HEK293 (cell line): ENCODE measurements around the gene CPN1.

Experiments
- CTCF ChIA-PET: fragments of 350-600 bp; formaldehyde crosslinking; extraction: SDS; loops from one replicate; lab custom pipeline; 2021; ENCODE audit warnings: antibody characterized with exemption; lab: Yijun Ruan, JAX
- POLR2A ChIA-PET: fragments of 300-600 bp; formaldehyde crosslinking; extraction: SDS; loops from one replicate; lab custom pipeline; 2020; ENCODE audit warnings: antibody characterized with exemption, inconsistent platforms; lab: Yijun Ruan, JAX
- H3K27ac ChIP-seq: fragments of 200-500 bp; sonication (Bioruptor generic); 2 replicates; pipeline ENCODE4 v1.5.1; 2014; ENCODE audit warnings: low read depth, low read length, control low read depth, inconsistent platforms; ENCODE audit errors: extremely low read depth
- H3K36me3 ChIP-seq, 2 experiments: fragments of 200-500 bp in 1 of 2; sonication (Bioruptor generic) in 1 of 2; 1 replicate in 1 of 2; 2 replicates in 1 of 2; pipeline ENCODE4 v1.5.1; 2014 to 2017; ENCODE audit warnings: inconsistent platforms in 2 of 2, low read length in 2 of 2; ENCODE audit not compliant: control insufficient read depth in 2 of 2, insufficient read depth in 1 of 2
- H3K4me1 ChIP-seq: fragments of 200-500 bp; sonication (Bioruptor generic); 2 replicates; pipeline ENCODE4 v1.5.1; 2014; ENCODE audit warnings: mild to moderate bottlenecking, low read length, inconsistent platforms; ENCODE audit not compliant: control insufficient read depth, insufficient read depth
- H3K4me3 ChIP-seq: 2 replicates; pipeline ENCODE4 v1.5.1; 2011; ENCODE audit warnings: low read depth, mild to moderate bottlenecking, control low read depth, low read length, moderate library complexity
- H3K9me3 ChIP-seq: fragments of 200-500 bp; sonication (Bioruptor generic); 2 replicates; pipeline ENCODE4 v1.5.1; 2014; ENCODE audit warnings: low read depth, low read length, inconsistent platforms; ENCODE audit not compliant: control insufficient read depth, insufficient read depth
- GLIS1 ChIP-seq: fragments of 450-650 bp; formaldehyde crosslinking; IDR thresholded peaks from 2 replicates; pipeline ENCODE4 v1.5.1; 2016; ENCODE audit warnings: missing biosample characterization, missing genetic modification characterization
- GLIS2 ChIP-seq: fragments of 450-650 bp; formaldehyde crosslinking; IDR thresholded peaks from 2 replicates; pipeline ENCODE4 v1.5.1; 2016; ENCODE audit warnings: missing biosample characterization, missing genetic modification characterization
- OSR2 ChIP-seq: fragments of 450-650 bp; formaldehyde crosslinking; IDR thresholded peaks from 2 replicates; pipeline ENCODE4 v1.5.1; 2016; ENCODE audit warnings: missing biosample characterization, missing genetic modification characterization
- RBAK ChIP-seq: fragments of 450-650 bp; formaldehyde crosslinking; IDR thresholded peaks from 2 replicates; pipeline ENCODE4 v1.5.1; 2016; ENCODE audit warnings: missing biosample characterization, missing genetic modification characterization
- TRIM28 ChIP-seq: IDR thresholded peaks from 2 replicates; pipeline ENCODE4 v1.6.1; 2011; ENCODE audit warnings: low read length, control low read depth, borderline replicate concordance
- YY2 ChIP-seq: fragments of 450-650 bp; formaldehyde crosslinking; IDR thresholded peaks from 2 replicates; pipeline ENCODE4 v1.5.1; 2016; ENCODE audit warnings: missing biosample characterization, missing genetic modification characterization
- ZBTB7A ChIP-seq: fragments of 450-650 bp; formaldehyde crosslinking; IDR thresholded peaks from 2 replicates; pipeline ENCODE4 v1.5.1; 2016; ENCODE audit warnings: low read depth, missing biosample characterization, missing genetic modification characterization
- ZFHX2 ChIP-seq: fragments of 450-650 bp; formaldehyde crosslinking; conservative IDR thresholded peaks from 2 replicates; pipeline ENCODE4 v1.5.1; 2016; ENCODE audit warnings: missing biosample characterization, missing genetic modification characterization
- ZFP3 ChIP-seq: fragments of 450-650 bp; formaldehyde crosslinking; IDR thresholded peaks from 2 replicates; pipeline ENCODE4 v1.5.1; 2016; ENCODE audit warnings: low read depth, missing biosample characterization, missing genetic modification characterization
- ZIC2 ChIP-seq: fragments of 450-650 bp; formaldehyde crosslinking; IDR thresholded peaks from 2 replicates; pipeline ENCODE4 v1.5.1; 2016; ENCODE audit warnings: missing biosample characterization, missing genetic modification characterization
- ZNF157 ChIP-seq: fragments of 450-650 bp; formaldehyde crosslinking; IDR thresholded peaks from 2 replicates; pipeline ENCODE4 v1.5.1; 2016; ENCODE audit warnings: missing biosample characterization, missing genetic modification characterization
- ZNF169 ChIP-seq: fragments of 450-650 bp; formaldehyde crosslinking; IDR thresholded peaks from 2 replicates; pipeline ENCODE4 v1.5.1; 2016; ENCODE audit warnings: missing biosample characterization, missing genetic modification characterization
- ZNF19 ChIP-seq: fragments of 450-650 bp; formaldehyde crosslinking; IDR thresholded peaks from 2 replicates; pipeline ENCODE4; 2016; ENCODE audit warnings: missing biosample characterization, missing genetic modification characterization, low read depth
- ZNF202 ChIP-seq: fragments of 450-650 bp; formaldehyde crosslinking; IDR thresholded peaks from 2 replicates; pipeline ENCODE4 v1.5.1; 2016; ENCODE audit warnings: missing biosample characterization, missing genetic modification characterization, borderline replicate concordance
- ZNF24 ChIP-seq: fragments of 450-650 bp; formaldehyde crosslinking; IDR thresholded peaks from 2 replicates; pipeline ENCODE4 v1.5.1; 2016; ENCODE audit warnings: missing biosample characterization, missing genetic modification characterization
- ZNF248 ChIP-seq: fragments of 450-650 bp; formaldehyde crosslinking; IDR thresholded peaks from 2 replicates; pipeline ENCODE4 v1.5.1; 2017; ENCODE audit warnings: missing biosample characterization, missing genetic modification characterization
- ZNF404 ChIP-seq: fragments of 450-650 bp; formaldehyde crosslinking; IDR thresholded peaks from 2 replicates; pipeline ENCODE4 v1.5.1; 2017; ENCODE audit warnings: missing biosample characterization, missing genetic modification characterization
- ZNF621 ChIP-seq: fragments of 450-650 bp; formaldehyde crosslinking; IDR thresholded peaks from 2 replicates; pipeline ENCODE4 v1.5.1; 2017; ENCODE audit warnings: missing biosample characterization, missing genetic modification characterization
- ZNF660 ChIP-seq: fragments of 450-650 bp; IDR thresholded peaks from 2 replicates; pipeline ENCODE4 v1.5.1; 2018; ENCODE audit warnings: missing biosample characterization, mild to moderate bottlenecking, missing genetic modification characterization
- ZNF785 ChIP-seq: fragments of 450-650 bp; formaldehyde crosslinking; IDR thresholded peaks from 2 replicates; pipeline ENCODE4 v1.5.1; 2016; ENCODE audit warnings: missing biosample characterization, missing genetic modification characterization
- ZNF792 ChIP-seq: fragments of 450-650 bp; formaldehyde crosslinking; IDR thresholded peaks from 2 replicates; pipeline ENCODE4 v1.5.1; 2016; ENCODE audit warnings: missing biosample characterization, missing genetic modification characterization
- ZNF843 ChIP-seq: fragments of 450-650 bp; formaldehyde crosslinking; IDR thresholded peaks from 2 replicates; pipeline ENCODE4 v1.5.1; 2016; ENCODE audit warnings: missing biosample characterization, missing genetic modification characterization
- ZXDB ChIP-seq: fragments of 450-650 bp; formaldehyde crosslinking; IDR thresholded peaks from 2 replicates; pipeline ENCODE4 v1.5.1; 2016; ENCODE audit warnings: missing biosample characterization, missing genetic modification characterization
- TF ChIP-seq, protein P1 (sequence below): fragments of 450-650 bp; formaldehyde crosslinking; IDR thresholded peaks from 2 replicates; pipeline ENCODE4 v1.5.1; 2016; ENCODE audit warnings: missing biosample characterization, missing genetic modification characterization
- TF ChIP-seq, protein P2 (sequence below): IDR thresholded peaks from 2 replicates; pipeline ENCODE4 v1.6.1; 2011; ENCODE audit warnings: mild to moderate bottlenecking, low read depth, low read length, borderline replicate concordance

CPN1 gene

GRCh38 chr10:100124097-100124496, 42.4 kb upstream of the CPN1 start:
- POLR2A ChIA-PET, result no interaction called here
- TF ChIP-seq, protein P1, sequence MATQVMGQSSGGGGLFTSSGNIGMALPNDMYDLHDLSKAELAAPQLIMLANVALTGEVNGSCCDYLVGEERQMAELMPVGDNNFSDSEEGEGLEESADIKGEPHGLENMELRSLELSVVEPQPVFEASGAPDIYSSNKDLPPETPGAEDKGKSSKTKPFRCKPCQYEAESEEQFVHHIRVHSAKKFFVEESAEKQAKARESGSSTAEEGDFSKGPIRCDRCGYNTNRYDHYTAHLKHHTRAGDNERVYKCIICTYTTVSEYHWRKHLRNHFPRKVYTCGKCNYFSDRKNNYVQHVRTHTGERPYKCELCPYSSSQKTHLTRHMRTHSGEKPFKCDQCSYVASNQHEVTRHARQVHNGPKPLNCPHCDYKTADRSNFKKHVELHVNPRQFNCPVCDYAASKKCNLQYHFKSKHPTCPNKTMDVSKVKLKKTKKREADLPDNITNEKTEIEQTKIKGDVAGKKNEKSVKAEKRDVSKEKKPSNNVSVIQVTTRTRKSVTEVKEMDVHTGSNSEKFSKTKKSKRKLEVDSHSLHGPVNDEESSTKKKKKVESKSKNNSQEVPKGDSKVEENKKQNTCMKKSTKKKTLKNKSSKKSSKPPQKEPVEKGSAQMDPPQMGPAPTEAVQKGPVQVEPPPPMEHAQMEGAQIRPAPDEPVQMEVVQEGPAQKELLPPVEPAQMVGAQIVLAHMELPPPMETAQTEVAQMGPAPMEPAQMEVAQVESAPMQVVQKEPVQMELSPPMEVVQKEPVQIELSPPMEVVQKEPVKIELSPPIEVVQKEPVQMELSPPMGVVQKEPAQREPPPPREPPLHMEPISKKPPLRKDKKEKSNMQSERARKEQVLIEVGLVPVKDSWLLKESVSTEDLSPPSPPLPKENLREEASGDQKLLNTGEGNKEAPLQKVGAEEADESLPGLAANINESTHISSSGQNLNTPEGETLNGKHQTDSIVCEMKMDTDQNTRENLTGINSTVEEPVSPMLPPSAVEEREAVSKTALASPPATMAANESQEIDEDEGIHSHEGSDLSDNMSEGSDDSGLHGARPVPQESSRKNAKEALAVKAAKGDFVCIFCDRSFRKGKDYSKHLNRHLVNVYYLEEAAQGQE (tag by site-specific recombination), result no peak
- no peak for TF ChIP-seq GLIS2 (tag by site-specific recombination)
- TF ChIP-seq, all 188 proteins: peak for 0
- Histone ChIP-seq H3K4me3 (no peak overlapping the region), H3K4me1 (no peaks in the 10 kb centered on the region), H3K9me3 (no peaks in the 10 kb centered on the region), H3K36me3 (no peaks in the 10 kb centered on the region), H3K27ac (no peak overlapping the region)
- CTCF ChIA-PET, result no interaction called here

DNA sequence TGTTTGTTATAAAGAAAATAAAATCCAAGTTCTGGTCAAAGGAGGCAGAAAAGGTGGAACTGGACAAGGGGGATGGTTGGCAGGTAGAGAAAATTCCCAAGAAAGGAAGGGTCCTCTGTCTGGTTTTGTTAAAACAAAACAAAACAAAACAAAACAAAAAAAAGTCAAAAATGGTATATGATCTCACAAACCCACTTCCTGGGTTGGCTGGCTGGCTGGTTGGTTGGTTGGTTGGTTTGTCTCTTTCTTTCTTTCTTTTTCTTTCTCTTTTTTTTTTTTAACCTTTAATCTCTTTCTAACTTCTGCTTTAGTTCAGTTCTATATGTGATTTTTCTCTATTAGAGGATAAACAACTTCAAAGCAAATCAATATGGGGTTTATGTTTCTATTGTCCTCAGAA, 41.1 kb upstream of the CPN1 start:
- ChIA-PET CTCF (interaction anchor here (1.1 kb wide), 1 partner anchor 14 kb away, joined by 3 read pairs; no protein-coding TSS in a partner anchor), POLR2A (no interaction called here)
- no peaks in the 10 kb centered on the region for H3K9me3 ChIP-seq
- no peaks in the 10 kb centered on the region for H3K4me1 ChIP-seq
- H3K4me3 ChIP-seq, result no peak overlapping the region
- TF ChIP-seq ZBTB7A (no peak), ZNF404 (tag by site-specific recombination) (no peak), ZNF202 (no peak), ZNF248 (no peak), ZNF157 (tag by site-specific recombination) (no peak), ZFP3 (no peak), ZNF843 (no peak)
- no peaks in the 10 kb centered on the region for H3K36me3 ChIP-seq
- no peak overlapping the region for H3K27ac ChIP-seq

DNA sequence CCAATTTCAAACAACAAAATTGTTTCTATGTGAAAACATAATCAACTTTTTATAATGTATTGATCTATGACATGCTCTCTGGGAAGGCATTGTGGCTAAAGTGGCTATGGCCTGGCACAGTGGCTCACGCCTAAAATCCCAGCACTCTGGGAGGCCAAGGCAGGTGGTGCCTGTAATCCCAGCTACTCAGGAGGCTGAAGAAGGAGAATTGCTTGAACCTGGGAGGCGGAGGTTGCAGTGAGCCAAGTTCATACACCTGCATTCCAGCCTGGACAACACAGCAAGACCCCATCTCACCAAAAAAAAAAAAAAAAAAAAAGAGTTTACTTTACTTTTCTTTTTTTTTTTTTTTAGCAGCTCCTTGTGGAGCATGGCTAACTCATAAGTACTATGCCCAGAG, 38.9 kb upstream of the CPN1 start:
- Histone ChIP-seq H3K36me3 (no peaks in the 10 kb centered on the region), H3K4me3 (no peak overlapping the region), H3K4me1 (no peaks in the 10 kb centered on the region), H3K27ac (no peak overlapping the region), H3K9me3 (no peaks in the 10 kb centered on the region)
- ChIA-PET CTCF (no interaction called here), POLR2A (interaction anchor here (0.6 kb wide), 1 partner anchor 9 kb away, joined by 7 read pairs; no protein-coding TSS in a partner anchor)
- TF ChIP-seq ZFHX2 (no peak), ZNF24 (tag by site-specific recombination) (no peak), ZNF792 (tag by site-specific recombination) (no peak), ZNF621 (tag by site-specific recombination) (no peak), ZFP3 (no peak), ZNF785 (tag by site-specific recombination) (no peak), ZNF169 (tag by site-specific recombination) (no peak), ZBTB7A (no peak), RBAK (no peak), ZNF19 (tag by site-specific recombination) (no peak)

- TF ChIP-seq ZXDB (no peak), OSR2 (tag by site-specific recombination) (no peak), ZIC2 (no peak), YY2 (tag by site-specific recombination) (no peak), GLIS1 (tag by site-specific recombination) (no peak), RBAK (no peak), ZNF157 (tag by site-specific recombination) (no peak), ZNF660 (tag by site-specific recombination) (no peak), TRIM28 (no peak)
- TF ChIP-seq, protein P2, sequence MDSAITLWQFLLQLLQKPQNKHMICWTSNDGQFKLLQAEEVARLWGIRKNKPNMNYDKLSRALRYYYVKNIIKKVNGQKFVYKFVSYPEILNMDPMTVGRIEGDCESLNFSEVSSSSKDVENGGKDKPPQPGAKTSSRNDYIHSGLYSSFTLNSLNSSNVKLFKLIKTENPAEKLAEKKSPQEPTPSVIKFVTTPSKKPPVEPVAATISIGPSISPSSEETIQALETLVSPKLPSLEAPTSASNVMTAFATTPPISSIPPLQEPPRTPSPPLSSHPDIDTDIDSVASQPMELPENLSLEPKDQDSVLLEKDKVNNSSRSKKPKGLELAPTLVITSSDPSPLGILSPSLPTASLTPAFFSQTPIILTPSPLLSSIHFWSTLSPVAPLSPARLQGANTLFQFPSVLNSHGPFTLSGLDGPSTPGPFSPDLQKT, result no peak
- CTCF ChIA-PET, result no interaction called here
- H3K27ac ChIP-seq, result no peak overlapping the region
- POLR2A ChIA-PET, result no interaction called here
- H3K36me3 ChIP-seq, result no peaks in the 10 kb centered on the region
- H3K4me3 ChIP-seq, result no peak overlapping the region
- no peaks in the 10 kb centered on the region for H3K4me1 ChIP-seq
- H3K9me3 ChIP-seq, result no peaks in the 10 kb centered on the region
Observed at GRCh38 chr10:100119726-100120125, 38.1 kb upstream of the CPN1 start.
